ENCODE measurements around the gene PALLD. TPM values are rescaled to one million over a fixed set of nuclear protein-coding genes. Genes with fewer than 3 reads are reported as not detected.

PALLD gene
- total and polyA plus RNA-seq, 2 donors, result 441 to 760 TPM

DNA sequence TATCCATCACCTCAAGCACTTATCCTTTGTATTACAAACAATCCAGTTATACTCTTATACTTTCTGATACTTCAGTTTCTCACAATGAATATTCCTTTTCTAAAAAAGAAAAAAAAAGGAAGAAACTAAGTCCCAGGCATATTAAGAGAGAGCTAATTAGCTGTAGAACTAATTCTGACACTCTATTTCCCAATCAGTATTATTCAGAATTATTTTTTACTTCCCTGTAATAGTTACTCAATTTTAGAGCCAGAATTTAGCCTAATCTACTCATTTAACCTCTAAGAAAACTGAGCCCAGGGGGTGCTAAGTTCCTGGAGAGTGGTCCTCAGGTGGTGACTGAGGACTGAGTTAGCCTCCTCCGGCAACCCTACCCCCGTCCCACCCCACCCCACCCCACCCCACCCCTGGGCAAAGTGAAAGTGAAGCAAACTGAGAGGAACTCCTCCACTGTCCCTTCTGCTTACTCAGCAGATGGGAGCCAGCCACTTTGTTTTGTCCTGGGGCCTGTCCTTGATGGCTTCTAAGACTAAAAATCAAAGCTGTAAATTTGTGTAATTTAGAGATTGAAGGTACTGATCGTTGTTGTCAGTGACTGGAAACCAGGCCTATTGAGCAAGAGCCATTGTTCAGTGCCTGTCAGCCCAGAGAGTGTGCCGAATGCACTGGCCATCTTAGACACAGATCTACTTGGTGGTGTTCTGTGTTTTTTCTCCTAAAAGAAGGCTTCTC is 351.1 kb downstream of the PALLD start:
- Histone ChIP-seq H3K36me3 (ENCODE audit: insufficient read depth) (peaks cover 1% of the 10 kb centered on the region), H3K4me3 (ENCODE audit: low read depth, low read length) (no peak overlapping the region), H3K4me1 (ENCODE audit: insufficient read depth) (no peaks in the 10 kb centered on the region), H3K27ac (ENCODE audit: low read depth) (peak overlapping the region; percentile 60)
- 7% methylated on average over 4 of the region's 4 CpGs for WGBS
- no peak for DNase-seq (ENCODE audit: extremely low spot score)

DNA sequence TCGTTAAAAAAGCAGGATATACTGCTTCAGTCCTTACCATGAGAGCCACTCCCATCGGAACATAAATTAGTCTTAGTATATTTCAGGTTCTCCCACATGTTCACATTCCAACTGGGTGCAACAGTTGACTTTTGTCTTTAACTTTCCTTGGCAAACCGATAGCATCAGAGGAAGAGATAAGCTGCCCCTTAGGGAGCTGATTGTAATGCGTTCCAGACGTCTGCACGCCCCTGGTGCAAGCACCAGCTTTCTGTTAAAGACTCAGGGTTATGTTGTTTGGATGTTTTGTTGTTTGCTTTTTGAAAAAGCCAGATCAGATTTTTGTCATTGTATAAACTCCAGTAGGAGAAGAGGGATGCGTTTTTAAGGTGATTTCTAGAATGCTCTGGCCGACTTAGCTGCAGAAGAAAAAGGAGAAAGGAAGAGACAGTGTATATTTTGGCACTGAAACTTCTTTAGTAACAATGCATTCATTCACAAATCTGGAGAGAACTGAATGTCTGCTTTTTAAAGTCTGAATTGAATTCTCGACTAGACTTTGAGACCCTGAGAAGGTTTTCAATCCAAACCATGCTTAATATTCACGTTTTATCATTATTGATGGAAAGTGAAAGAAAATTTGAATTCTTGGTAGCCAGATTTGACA is 352.3 kb downstream of the PALLD start:
- 8% methylated on average over 10 of the region's 10 CpGs for WGBS
- no peaks in the 10 kb centered on the region for H3K4me1 ChIP-seq (ENCODE audit: insufficient read depth)
- no peak for DNase-seq (ENCODE audit: extremely low spot score)
- H3K4me3 ChIP-seq (ENCODE audit: low read depth, low read length), result no peak overlapping the region
- H3K36me3 ChIP-seq (ENCODE audit: insufficient read depth), result no peaks in the 10 kb centered on the region
- H3K27ac ChIP-seq (ENCODE audit: low read depth), result no peak overlapping the region

DNA sequence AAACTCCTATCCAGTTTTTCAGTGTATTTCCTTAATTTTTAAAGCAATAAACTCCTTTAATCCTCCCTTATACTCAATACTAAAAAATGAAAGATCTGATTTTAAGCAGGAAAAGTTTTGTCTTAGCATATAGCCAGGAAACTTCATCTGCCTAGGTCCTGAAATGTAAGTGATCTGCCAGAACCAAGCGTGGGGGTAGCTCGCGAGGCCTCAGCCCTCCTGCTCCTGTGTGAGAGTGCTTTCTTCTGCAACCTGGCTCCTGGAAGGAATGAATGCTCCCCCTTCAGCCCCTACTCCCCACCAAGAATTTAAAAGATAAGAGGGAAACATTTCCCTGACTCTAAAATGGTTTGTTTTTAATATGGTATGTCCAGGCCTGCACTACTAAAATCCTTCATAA is 353.1 kb downstream of the PALLD start:
- H3K36me3 ChIP-seq (ENCODE audit: insufficient read depth), result no peaks in the 10 kb centered on the region
- H3K4me3 ChIP-seq (ENCODE audit: low read depth, low read length), result no peak overlapping the region
- no peak overlapping the region for H3K27ac ChIP-seq (ENCODE audit: low read depth)
- 53% methylated on average over 3 of the region's 3 CpGs for WGBS
- no peaks in the 10 kb centered on the region for H3K4me1 ChIP-seq (ENCODE audit: insufficient read depth)
- no peak for DNase-seq (ENCODE audit: extremely low spot score)

DNA sequence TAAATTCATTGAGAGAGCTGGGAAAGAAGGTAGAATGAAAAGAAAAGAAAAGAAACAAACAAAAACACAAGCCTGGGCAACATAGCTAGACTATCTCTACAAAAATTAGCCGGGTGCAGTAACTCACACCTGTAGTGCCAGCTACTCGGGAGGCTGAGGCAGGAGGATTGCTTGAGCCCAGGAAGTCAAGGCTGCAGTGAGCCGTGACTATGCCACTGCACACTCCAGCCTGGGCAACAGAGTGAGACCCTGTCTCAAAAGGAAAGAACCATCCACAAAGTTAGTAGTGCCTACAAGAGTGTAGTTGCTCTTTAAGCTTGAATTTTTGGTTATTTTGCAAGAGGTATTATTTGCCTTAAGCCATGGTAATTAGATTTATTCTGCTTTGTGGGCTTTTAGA is 355.5 kb downstream of the PALLD start:
- WGBS, result 81% methylated on average over 3 of the region's 3 CpGs
- Histone ChIP-seq H3K4me1 (ENCODE audit: insufficient read depth) (no peaks in the 10 kb centered on the region), H3K36me3 (ENCODE audit: insufficient read depth) (no peaks in the 10 kb centered on the region), H3K27ac (ENCODE audit: low read depth) (no peak overlapping the region), H3K4me3 (ENCODE audit: low read depth, low read length) (no peak overlapping the region)
- no peak for DNase-seq (ENCODE audit: extremely low spot score)

DNA sequence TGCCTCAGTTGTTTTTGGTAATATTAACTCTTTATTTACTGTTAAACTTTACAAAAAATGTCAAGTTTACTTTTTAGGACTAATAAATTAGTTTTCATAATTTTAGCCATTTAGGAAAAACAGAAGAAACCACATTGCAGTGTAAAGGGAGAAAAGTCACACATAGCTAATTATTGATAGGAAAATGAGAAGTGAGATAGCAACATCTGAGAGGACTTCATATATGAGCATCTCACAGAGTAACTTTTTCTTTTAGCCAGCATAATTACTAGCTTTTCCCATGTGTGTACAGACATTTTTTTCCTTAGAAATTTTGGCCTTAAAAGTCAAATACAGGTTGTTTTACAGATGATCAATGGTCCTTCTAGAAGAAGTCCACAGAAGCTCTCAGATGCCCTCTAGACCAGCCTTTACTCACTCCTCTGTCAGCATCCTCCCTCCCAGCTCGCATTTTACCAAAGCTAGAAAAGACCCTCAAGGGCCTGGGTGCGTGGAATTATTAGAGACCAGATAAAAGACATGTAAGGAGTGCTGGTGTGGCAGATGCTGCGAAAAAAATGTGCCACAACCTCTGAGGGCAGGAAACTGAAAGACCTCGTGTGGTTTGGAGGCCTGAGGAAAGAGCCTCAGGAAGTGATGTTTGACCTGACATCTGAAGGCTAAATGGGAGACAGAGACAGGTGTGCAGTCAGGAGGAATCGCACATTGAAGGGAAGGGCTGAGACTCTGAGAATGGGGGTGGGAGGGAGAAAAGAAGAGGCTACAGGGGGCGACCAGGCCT is 356.3 kb downstream of the PALLD start:
- peak overlapping the region; percentile 56 for H3K27ac ChIP-seq (ENCODE audit: low read depth)
- no peaks in the 10 kb centered on the region for H3K4me1 ChIP-seq (ENCODE audit: insufficient read depth)
- H3K36me3 ChIP-seq (ENCODE audit: insufficient read depth), result no peaks in the 10 kb centered on the region
- no peak for DNase-seq (ENCODE audit: extremely low spot score)
- H3K4me3 ChIP-seq (ENCODE audit: low read depth, low read length), result no peak overlapping the region
- 76% methylated on average over 6 of the region's 6 CpGs for WGBS

DNA sequence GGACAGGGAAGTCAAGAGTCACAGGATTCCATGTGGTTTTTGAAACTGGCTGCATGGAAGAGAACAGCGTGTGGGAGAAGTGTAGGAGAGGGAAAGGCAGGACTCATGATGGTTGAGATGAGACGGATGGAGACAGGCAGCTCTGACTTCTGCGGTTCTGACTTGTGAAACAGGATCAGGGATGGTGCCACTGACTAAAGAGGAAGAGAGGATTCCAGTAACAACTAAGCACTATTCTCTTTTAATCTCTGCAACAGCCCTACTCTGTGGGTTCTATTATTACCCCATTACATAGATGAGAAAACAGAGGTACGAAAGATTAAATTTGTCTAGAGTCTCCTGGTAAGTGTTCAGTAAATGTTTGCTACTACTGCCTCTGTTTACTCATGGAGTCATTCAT is 356.9 kb downstream of the PALLD start:
- H3K4me1 ChIP-seq (ENCODE audit: insufficient read depth), result no peaks in the 10 kb centered on the region
- H3K27ac ChIP-seq (ENCODE audit: low read depth), result peak overlapping the region; percentile 56
- H3K36me3 ChIP-seq (ENCODE audit: insufficient read depth), result no peaks in the 10 kb centered on the region
- 79% methylated on average over 4 of the region's 4 CpGs for WGBS
- H3K4me3 ChIP-seq (ENCODE audit: low read depth, low read length), result no peak overlapping the region
- DNase-seq (ENCODE audit: extremely low spot score), result no peak

DNA sequence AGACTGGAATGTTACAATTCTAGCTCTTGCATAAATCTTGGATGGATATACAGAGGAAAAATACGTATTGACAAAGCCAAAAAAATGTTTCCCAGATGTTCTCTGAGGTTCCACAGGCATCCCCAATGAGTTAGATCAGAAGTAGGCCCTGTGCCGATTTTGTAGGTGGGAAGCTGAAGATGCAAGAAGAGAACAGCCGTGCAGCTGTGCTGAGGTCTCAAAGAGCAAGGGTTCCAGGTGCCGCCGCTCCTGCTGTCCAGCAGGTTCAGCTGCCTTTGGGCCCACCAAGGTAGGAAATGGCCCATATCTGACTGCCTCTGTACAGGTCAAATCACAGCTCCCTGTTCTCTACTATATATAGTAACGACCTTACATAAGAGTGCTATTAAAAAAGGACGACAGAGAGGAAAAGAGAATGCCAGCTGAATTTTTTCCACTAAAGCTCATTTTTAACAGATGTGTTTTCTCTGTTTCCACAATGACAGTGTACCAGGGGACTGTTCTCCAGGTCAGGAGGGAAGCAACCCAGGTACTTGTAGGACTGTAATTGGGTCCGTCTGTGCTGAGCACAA is 357.6 kb downstream of the PALLD start:
- H3K4me1 ChIP-seq (ENCODE audit: insufficient read depth), result no peaks in the 10 kb centered on the region

DNA sequence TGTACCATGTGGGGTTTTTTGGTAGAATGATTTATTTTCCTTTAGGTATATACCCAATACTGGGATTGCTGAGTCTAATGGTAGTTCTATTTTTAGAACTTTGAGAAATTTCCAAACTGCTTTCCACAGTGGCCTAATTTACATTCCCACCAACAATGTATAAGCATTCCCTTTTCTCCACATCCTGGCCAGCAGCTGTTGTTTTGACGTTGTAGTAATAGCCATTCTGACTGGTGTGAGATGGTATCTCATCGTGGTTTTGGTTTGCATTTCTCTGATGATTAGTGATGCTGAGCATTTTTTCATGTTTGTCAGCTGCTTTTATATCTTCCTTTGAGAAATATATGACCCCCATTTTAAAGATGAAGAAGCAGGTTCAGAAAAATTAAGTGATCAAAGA is 359.5 kb downstream of the PALLD start:
- 30% methylated on average over 2 of the region's 2 CpGs for WGBS
- no peak for DNase-seq (ENCODE audit: extremely low spot score)
- H3K36me3 ChIP-seq (ENCODE audit: insufficient read depth), result no peaks in the 10 kb centered on the region
- peak overlapping the region; percentile 33 for H3K27ac ChIP-seq (ENCODE audit: low read depth)
- no peaks in the 10 kb centered on the region for H3K4me1 ChIP-seq (ENCODE audit: insufficient read depth)
- H3K4me3 ChIP-seq (ENCODE audit: low read depth, low read length), result no peak overlapping the region

More for the DNA sequence above, 357.6 kb downstream of the PALLD start:
- no peaks in the 10 kb centered on the region for H3K36me3 ChIP-seq (ENCODE audit: insufficient read depth)
- DNase-seq (ENCODE audit: extremely low spot score), result no peak
- H3K27ac ChIP-seq (ENCODE audit: low read depth), result peak overlapping the region; percentile 29
- 40% methylated on average over 8 of the region's 8 CpGs for WGBS
- H3K4me3 ChIP-seq (ENCODE audit: low read depth, low read length), result no peak overlapping the region

DNA sequence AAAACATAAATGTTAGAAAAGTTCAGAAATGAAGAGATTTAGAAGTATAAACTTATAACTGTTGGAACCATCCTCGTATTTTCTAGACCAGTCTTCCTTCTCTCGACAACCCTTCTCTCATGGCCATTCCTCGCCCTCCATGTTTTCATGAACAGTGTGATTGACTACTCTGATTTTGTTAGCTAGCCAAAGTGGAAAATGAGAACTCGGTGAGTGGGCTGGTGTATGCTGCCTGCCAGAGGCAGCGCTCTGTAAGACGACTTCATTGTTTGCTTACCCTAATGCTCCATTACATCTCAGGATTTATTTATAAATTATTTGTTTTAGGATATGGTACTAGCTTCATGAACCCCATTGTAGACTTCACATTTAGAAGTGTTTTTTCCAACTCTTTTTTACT is 360.2 kb downstream of the PALLD start:
- Histone ChIP-seq H3K27ac (ENCODE audit: low read depth) (no peak overlapping the region), H3K36me3 (ENCODE audit: insufficient read depth) (no peaks in the 10 kb centered on the region), H3K4me3 (ENCODE audit: low read depth, low read length) (no peak overlapping the region), H3K4me1 (ENCODE audit: insufficient read depth) (no peaks in the 10 kb centered on the region)
- DNase-seq (ENCODE audit: extremely low spot score), result no peak
- WGBS, result 57% methylated on average over 6 of the region's 6 CpGs

DNA sequence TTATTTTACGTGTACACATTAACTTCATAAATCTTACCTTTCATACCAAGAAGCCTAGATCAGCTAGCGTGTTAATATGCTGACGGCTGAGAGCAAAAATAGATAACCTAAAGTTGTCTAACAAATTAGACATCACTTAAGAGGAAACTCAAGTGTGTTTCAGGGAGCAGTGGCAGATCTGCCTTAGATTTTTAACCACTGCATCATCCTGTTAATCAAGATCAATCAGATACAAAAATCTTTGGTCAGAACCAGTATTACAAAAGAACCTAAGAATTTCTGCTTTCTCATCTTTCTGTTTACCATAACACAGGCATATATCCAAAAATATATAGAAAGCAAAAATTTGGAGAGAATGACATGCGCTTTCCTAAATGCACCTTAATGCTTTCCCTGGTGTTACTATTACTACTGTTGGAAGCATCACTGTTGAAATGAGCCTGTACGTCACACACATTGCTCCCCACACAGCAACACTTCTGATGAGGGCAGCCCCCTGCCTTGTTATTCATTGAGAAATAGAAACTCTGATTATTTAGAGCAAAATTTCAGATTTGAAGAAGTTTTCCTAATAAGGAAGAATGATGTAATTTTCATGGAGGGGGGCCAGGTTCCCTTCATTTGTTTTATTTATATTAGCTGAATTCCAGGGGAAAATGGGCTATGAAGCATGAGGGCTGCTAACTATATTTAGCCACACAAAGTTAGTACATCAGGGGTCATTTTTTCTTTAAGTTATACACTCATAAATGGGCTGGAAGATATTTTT is 360.9 kb downstream of the PALLD start:
- WGBS, result 60% methylated on average over 5 of the region's 5 CpGs

DNA sequence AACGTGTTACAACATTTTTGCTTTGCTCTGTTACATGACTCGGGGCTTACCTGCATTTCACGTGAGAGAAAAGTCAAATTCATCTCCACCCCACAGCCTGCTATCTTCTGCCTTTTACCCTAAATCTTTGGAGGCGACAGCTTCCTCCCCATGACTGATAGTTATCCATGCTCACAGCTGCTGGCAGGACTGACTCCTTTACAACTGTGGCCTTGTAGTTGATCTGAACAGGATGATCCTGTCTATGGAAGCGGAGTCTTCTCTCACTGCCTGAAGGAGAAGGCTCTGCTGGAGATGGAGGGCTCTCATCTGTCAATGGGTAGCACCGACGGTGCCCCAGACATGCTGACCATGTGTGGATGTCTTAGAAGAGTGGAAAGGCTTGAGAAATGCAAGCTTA is 362.2 kb downstream of the PALLD start:
- H3K36me3 ChIP-seq (ENCODE audit: insufficient read depth), result no peaks in the 10 kb centered on the region
- no peak overlapping the region for H3K27ac ChIP-seq (ENCODE audit: low read depth)
- H3K4me1 ChIP-seq (ENCODE audit: insufficient read depth), result no peaks in the 10 kb centered on the region
- H3K4me3 ChIP-seq (ENCODE audit: low read depth, low read length), result no peak overlapping the region
- WGBS, result 66% methylated on average over 7 of the region's 7 CpGs
- no peak for DNase-seq (ENCODE audit: extremely low spot score)

More for the DNA sequence above, 360.9 kb downstream of the PALLD start:
- Histone ChIP-seq H3K4me3 (ENCODE audit: low read depth, low read length) (no peak overlapping the region), H3K36me3 (ENCODE audit: insufficient read depth) (no peaks in the 10 kb centered on the region), H3K4me1 (ENCODE audit: insufficient read depth) (no peaks in the 10 kb centered on the region), H3K27ac (ENCODE audit: low read depth) (no peak overlapping the region)
- DNase-seq (ENCODE audit: extremely low spot score), result no peak

DNA sequence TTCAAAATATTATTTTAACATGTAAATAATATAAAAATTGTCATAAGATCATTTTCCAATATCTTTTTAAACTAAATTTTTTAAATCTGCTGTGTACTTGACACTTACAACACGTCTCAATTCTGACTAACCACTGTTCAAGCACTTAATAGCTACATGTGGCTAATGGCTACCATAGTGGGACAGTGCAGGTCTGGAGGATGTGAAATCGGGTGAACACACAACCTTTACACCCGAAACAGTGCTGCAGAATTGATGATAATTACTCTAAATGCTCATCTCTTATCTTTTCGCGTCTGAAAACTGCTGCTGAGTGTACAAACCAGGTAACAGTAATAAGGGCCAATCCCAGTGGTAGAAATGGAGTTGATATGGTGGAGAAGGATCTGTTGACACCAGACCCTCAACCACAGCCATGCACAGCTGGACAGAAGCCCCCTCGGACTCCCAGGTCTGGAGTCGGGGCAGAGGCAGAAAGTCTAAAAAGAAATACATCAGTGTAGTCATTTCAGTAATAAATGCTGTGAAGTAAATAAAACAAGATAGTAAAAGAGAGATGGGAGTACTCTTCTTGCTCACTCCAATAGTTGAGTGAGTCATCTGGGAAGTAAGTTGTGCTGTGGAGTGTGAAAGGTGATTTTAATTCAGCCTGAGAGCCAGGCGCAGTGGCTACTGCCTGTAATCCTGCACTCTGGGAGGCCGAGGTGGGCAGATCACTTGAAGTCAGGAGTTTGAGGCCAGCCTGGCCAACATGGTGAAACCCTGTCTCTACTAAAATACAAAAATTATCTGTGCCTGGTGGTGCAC is 363.2 kb downstream of the PALLD start:
- Histone ChIP-seq H3K36me3 (ENCODE audit: insufficient read depth) (no peaks in the 10 kb centered on the region), H3K27ac (ENCODE audit: low read depth) (peak overlapping the region; percentile 53), H3K4me3 (ENCODE audit: low read depth, low read length) (no peak overlapping the region), H3K4me1 (ENCODE audit: insufficient read depth) (no peaks in the 10 kb centered on the region)
- no peak for DNase-seq (ENCODE audit: extremely low spot score)
- WGBS, result 68% methylated on average over 9 of the region's 9 CpGs

Measured in urinary bladder (tissue), 4 donors.